HL-60 (cell line): Measurements from ENCODE around the gene SNAI3.

Experiments
- GABPA ChIP-seq: IDR thresholded peaks from 2 replicates; pipeline ENCODE4 v1.6.1; 2012; ENCODE audit warnings: low read depth
- POLR2AphosphoS5 ChIP-seq: IDR thresholded peaks from 2 replicates; pipeline ENCODE4 v1.6.1; 2012; ENCODE audit warnings: low read depth
- SPI1 ChIP-seq: IDR thresholded peaks from 2 replicates; pipeline ENCODE4 v1.6.1; 2012; ENCODE audit warnings: low read depth, mild to moderate bottlenecking, borderline replicate concordance
- TF ChIP-seq, protein P1 (sequence below): IDR thresholded peaks from one replicate; pipeline ENCODE4 v1.5.1; 2011; ENCODE audit warnings: low read length, control low read depth, inconsistent platforms; ENCODE audit not compliant: insufficient read depth

DNA sequence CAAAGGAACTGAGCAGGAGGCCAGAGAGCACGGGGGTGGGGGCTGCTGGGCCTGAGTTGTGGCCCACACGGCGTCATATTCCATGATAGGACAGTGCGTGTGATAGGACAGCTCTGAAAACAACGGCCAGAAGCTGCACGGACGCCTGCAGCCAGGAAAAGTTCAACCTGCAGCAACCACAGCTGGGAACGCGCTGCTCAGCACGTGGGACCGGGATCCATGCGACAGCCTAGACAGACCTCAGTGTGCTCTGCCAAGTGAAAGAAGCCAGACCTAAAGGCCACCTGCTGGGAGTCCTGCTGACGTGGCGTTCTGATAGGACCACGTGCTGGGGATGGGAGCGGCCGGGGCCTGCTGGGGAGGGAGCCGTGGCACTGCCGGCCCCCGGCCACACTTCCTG, 41.6 kb upstream of the SNAI3 start:
- TF ChIP-seq, protein P1, sequence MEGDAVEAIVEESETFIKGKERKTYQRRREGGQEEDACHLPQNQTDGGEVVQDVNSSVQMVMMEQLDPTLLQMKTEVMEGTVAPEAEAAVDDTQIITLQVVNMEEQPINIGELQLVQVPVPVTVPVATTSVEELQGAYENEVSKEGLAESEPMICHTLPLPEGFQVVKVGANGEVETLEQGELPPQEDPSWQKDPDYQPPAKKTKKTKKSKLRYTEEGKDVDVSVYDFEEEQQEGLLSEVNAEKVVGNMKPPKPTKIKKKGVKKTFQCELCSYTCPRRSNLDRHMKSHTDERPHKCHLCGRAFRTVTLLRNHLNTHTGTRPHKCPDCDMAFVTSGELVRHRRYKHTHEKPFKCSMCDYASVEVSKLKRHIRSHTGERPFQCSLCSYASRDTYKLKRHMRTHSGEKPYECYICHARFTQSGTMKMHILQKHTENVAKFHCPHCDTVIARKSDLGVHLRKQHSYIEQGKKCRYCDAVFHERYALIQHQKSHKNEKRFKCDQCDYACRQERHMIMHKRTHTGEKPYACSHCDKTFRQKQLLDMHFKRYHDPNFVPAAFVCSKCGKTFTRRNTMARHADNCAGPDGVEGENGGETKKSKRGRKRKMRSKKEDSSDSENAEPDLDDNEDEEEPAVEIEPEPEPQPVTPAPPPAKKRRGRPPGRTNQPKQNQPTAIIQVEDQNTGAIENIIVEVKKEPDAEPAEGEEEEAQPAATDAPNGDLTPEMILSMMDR, result no peak
- TF ChIP-seq POLR2AphosphoS5, result no peak
- no peak for TF ChIP-seq SPI1
- TF ChIP-seq GABPA, result no peak
